PC-9 (cell line): ENCODE data around the gene ANKRD40CL. TPM values are rescaled to one million over a fixed set of nuclear protein-coding genes. Genes with fewer than 3 reads are reported as not detected.

ENCODE experiments used
- BruUV-seq: library from RNA; stranded (reverse); fragments of 400-500 nt; replicated peaks from 2 replicates; lab custom pipeline; 2021; lab: Mats Ljungman, UMichigan
- CTCF ChIA-PET: fragments of 300-600 bp; sonication (Branson Sonifier 250); formaldehyde crosslinking; loops from one replicate; lab custom pipeline; 2022; ENCODE audit warnings: antibody characterized with exemption; lab: Charles Lee
- POLR2A ChIA-PET: fragments of 300-600 bp; sonication (Branson Sonifier 250); formaldehyde crosslinking; loops from one replicate; lab custom pipeline; 2022; ENCODE audit warnings: antibody characterized with exemption; ENCODE audit not compliant: unreplicated experiment; lab: Charles Lee
- DNase-seq, 2 experiments: peaks; one replicate each; pipeline versions ENCODE4 v3.0.0 to v3.0.0-alpha.2; 2015 to 2022; ENCODE audit warnings: mixed read lengths in 1 of 2
- H2AFZ ChIP-seq: fragments of 200-600 bp; sonication (generic); 2 replicates; pipeline ENCODE4 v1.8.1; 2017; ENCODE audit warnings: antibody characterized with exemption
- H3F3A ChIP-seq: fragments of 200-600 bp; sonication (generic); 2 replicates; pipeline ENCODE4 v1.8.1; 2017; ENCODE audit warnings: antibody characterized with exemption, mild to moderate bottlenecking, low read depth; ENCODE audit not compliant: insufficient read depth
- H3K27ac ChIP-seq: fragments of 200-600 bp; sonication (generic); 2 replicates; pipeline ENCODE4 v1.6.1; 2016; ENCODE audit warnings: mixed run types
- H3K27me3 ChIP-seq: fragments of 200-600 bp; sonication (generic); 2 replicates; pipeline ENCODE4 v1.6.1; 2016; ENCODE audit warnings: low read depth, mixed run types; ENCODE audit not compliant: insufficient read depth
- H3K36me3 ChIP-seq: fragments of 200-600 bp; sonication (generic); 2 replicates; pipeline ENCODE4 v1.6.1; 2016; ENCODE audit warnings: low read depth, mixed run types
- H3K4me1 ChIP-seq: fragments of 200-600 bp; sonication (generic); replicated peaks from 2 replicates; pipeline ENCODE4 v1.6.1; 2016; ENCODE audit warnings: mixed run types; ENCODE audit not compliant: insufficient read depth
- H3K4me2 ChIP-seq: fragments of 200-600 bp; sonication (generic); 2 replicates; pipeline ENCODE4 v1.6.1; 2017; ENCODE audit warnings: mixed run types
- H3K4me3 ChIP-seq: fragments of 200-600 bp; sonication (generic); 2 replicates; pipeline ENCODE4 v1.6.1; 2016; ENCODE audit warnings: mixed run types
- H3K79me2 ChIP-seq: fragments of 200-600 bp; sonication (generic); 2 replicates; pipeline ENCODE4 v1.6.1; 2017; ENCODE audit warnings: low read depth, mixed run types
- H3K9me2 ChIP-seq: fragments of 200-600 bp; sonication (generic); 2 replicates; pipeline ENCODE4 v1.8.1; 2017; ENCODE audit warnings: mild to moderate bottlenecking; ENCODE audit not compliant: insufficient read depth
- H3K9me3 ChIP-seq: fragments of 200-600 bp; sonication (generic); 2 replicates; pipeline ENCODE4 v1.8.1; 2016; ENCODE audit warnings: low read depth; ENCODE audit not compliant: insufficient read depth
- H4K20me1 ChIP-seq: fragments of 200-600 bp; sonication (generic); 2 replicates; pipeline ENCODE4 v1.8.1; 2017; ENCODE audit not compliant: insufficient read depth
- EZH2 ChIP-seq: fragments of 200-600 bp; sonication (generic); IDR thresholded peaks from 2 replicates; pipeline ENCODE4 v1.8.0; 2017; ENCODE audit warnings: antibody characterized with exemption, low read depth
- intact Hi-C: fragments of 100-400 bp; cut with micrococcal nuclease; formaldehyde crosslinking; loops from one replicate; pipeline ENCODE4 v1.10.0; 2022; ENCODE audit not compliant: unreplicated experiment
- total RNA-seq: library from RNA; stranded (reverse); gene quantifications from 2 replicates; pipeline ENCODE4 v1.2.3, GENCODE V29; 2021
- TF ChIP-seq, protein P1 (sequence below): fragments of 200-600 bp; sonication (generic); conservative IDR thresholded peaks from 2 replicates; pipeline ENCODE4 v1.6.1; 2017; ENCODE audit warnings: mixed run types, antibody characterized with exemption, mild to moderate bottlenecking, moderate library complexity

ANKRD40CL gene
- total RNA-seq, 1 experiment from 2014 or later: not detected

- H2AFZ ChIP-seq: no peak overlapping the region
- H3K4me3 ChIP-seq: no peak overlapping the region
- H3K27ac ChIP-seq: no peak overlapping the region
- H3F3A ChIP-seq: no peaks in the 10 kb centered on the region
- no peaks in the 10 kb centered on the region for H3K9me2 ChIP-seq
- no peak overlapping the region for H3K4me2 ChIP-seq
- POLR2A ChIA-PET: interaction anchor here (0.6 kb wide), 1 partner anchor 144 kb away, joined by 4 read pairs; no protein-coding TSS in a partner anchor
- H3K79me2 ChIP-seq: no peaks in the 10 kb centered on the region
- CTCF ChIA-PET: no interaction called here
- intact Hi-C loops: loop anchor here (5.0 kb wide), 1 partner anchor 233 kb away; the partner anchor contains the start of gene SPATA20
- TF ChIP-seq EZH2: no peak
- TF ChIP-seq, protein P1, sequence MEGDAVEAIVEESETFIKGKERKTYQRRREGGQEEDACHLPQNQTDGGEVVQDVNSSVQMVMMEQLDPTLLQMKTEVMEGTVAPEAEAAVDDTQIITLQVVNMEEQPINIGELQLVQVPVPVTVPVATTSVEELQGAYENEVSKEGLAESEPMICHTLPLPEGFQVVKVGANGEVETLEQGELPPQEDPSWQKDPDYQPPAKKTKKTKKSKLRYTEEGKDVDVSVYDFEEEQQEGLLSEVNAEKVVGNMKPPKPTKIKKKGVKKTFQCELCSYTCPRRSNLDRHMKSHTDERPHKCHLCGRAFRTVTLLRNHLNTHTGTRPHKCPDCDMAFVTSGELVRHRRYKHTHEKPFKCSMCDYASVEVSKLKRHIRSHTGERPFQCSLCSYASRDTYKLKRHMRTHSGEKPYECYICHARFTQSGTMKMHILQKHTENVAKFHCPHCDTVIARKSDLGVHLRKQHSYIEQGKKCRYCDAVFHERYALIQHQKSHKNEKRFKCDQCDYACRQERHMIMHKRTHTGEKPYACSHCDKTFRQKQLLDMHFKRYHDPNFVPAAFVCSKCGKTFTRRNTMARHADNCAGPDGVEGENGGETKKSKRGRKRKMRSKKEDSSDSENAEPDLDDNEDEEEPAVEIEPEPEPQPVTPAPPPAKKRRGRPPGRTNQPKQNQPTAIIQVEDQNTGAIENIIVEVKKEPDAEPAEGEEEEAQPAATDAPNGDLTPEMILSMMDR: no peak
- no peaks in the 10 kb centered on the region for H4K20me1 ChIP-seq
- no peak for DNase-seq
- H3K36me3 ChIP-seq: no peaks in the 10 kb centered on the region
- H3K4me1 ChIP-seq: no peaks in the 10 kb centered on the region
- BruUV-seq: no TSS peak
- no peaks in the 10 kb centered on the region for H3K27me3 ChIP-seq
- H3K9me3 ChIP-seq: no peaks in the 10 kb centered on the region
Measured at GRCh38 chr17:50779747-50780353, 12.5 kb upstream of the ANKRD40CL start.

GRCh38 chr17:50778988-50779387 is 11.7 kb upstream of the ANKRD40CL start:
- H3K4me3 ChIP-seq: no peak overlapping the region
- H3F3A ChIP-seq: no peaks in the 10 kb centered on the region
- H3K27ac ChIP-seq: no peak overlapping the region
- no peak overlapping the region for H2AFZ ChIP-seq
- no peaks in the 10 kb centered on the region for H3K9me2 ChIP-seq
- no peaks in the 10 kb centered on the region for H3K79me2 ChIP-seq
- POLR2A ChIA-PET: interaction anchor here (0.6 kb wide), 1 partner anchor 130 kb away, joined by 13 read pairs; no protein-coding TSS in a partner anchor
- no peaks in the 10 kb centered on the region for H3K36me3 ChIP-seq
- intact Hi-C loops: no loop called here
- no peak for DNase-seq
- CTCF ChIA-PET: no interaction called here
- H3K4me1 ChIP-seq: no peaks in the 10 kb centered on the region
- no TSS peak for BruUV-seq
- no peaks in the 10 kb centered on the region for H3K27me3 ChIP-seq
- TF ChIP-seq EZH2: no peak
- TF ChIP-seq, protein P1: no peak
- no peak overlapping the region for H3K4me2 ChIP-seq
- no peaks in the 10 kb centered on the region for H3K9me3 ChIP-seq
- H4K20me1 ChIP-seq: no peaks in the 10 kb centered on the region

- Histone ChIP-seq H3K79me2 (no peaks in the 10 kb centered on the region), H4K20me1 (no peaks in the 10 kb centered on the region), H2AFZ (no peak overlapping the region), H3K4me2 (no peak overlapping the region), H3K4me1 (no peaks in the 10 kb centered on the region), H3K4me3 (no peak overlapping the region), H3K9me2 (no peaks in the 10 kb centered on the region), H3K27ac (no peak overlapping the region), H3K36me3 (no peaks in the 10 kb centered on the region), H3F3A (no peaks in the 10 kb centered on the region), H3K27me3 (no peaks in the 10 kb centered on the region), H3K9me3 (no peaks in the 10 kb centered on the region)
- DNase-seq: no peak
- ChIA-PET POLR2A (no interaction called here), CTCF (no interaction called here)
- intact Hi-C loops: no loop called here
- no TSS peak for BruUV-seq
- TF ChIP-seq, protein P1: no peak
- TF ChIP-seq EZH2: no peak
Measured at GRCh38 chr17:50778471-50778870, 11.2 kb upstream of the ANKRD40CL start.
